H1 (cell line): ENCODE measurements around the gene QSOX1. TPM values are rescaled to one million over a fixed set of nuclear protein-coding genes. Genes with fewer than 3 reads are reported as not detected.

ENCODE experiments used
- CTCF ChIA-PET: fragments of 300-600 bp; sonication (Branson Sonifier 250); formaldehyde crosslinking; loops from one replicate; lab custom pipeline; 2021; ENCODE audit not compliant: partially characterized antibody; lab: Charles Lee
- POLR2A ChIA-PET: fragments of 300-600 bp; sonication (Branson Sonifier 250); formaldehyde crosslinking; loops from one replicate; lab custom pipeline; 2021; ENCODE audit warnings: inconsistent platforms; ENCODE audit not compliant: partially characterized antibody; lab: Charles Lee
- DNase-seq, 2 experiments: peaks; one replicate each; pipeline versions ENCODE4 v3.0.0 to v3.0.0-alpha.2; 2010 to 2022; ENCODE audit warnings: low spot score in 2 of 2, low read depth in 1 of 2, mixed read lengths in 1 of 2
- FAIRE-seq: peaks from 2 replicates; lab custom pipeline; 2011; peaks lifted over from hg19 to GRCh38; lab: Jason Lieb, UNC
- H2AFZ ChIP-seq: 2 replicates; pipeline ENCODE4 v1.8.1; 2012; ENCODE audit warnings: low read length, inconsistent platforms
- H2AK5ac ChIP-seq: 2 replicates; pipeline ENCODE4 v1.6.1; 2013; ENCODE audit warnings: low read depth, low read length
- H2BK120ac ChIP-seq: replicated peaks from 2 replicates; pipeline ENCODE3; 2013; ENCODE audit warnings: low read depth, low read length, inconsistent platforms
- H2BK12ac ChIP-seq: 2 replicates; pipeline ENCODE4 v1.6.1; 2013; ENCODE audit warnings: low read depth, low read length
- H2BK15ac ChIP-seq: 2 replicates; pipeline ENCODE4 v1.6.1; 2013; ENCODE audit warnings: low read length
- H2BK20ac ChIP-seq: 2 replicates; pipeline ENCODE4 v1.6.1; 2013; ENCODE audit warnings: low read length
- H2BK5ac ChIP-seq: 2 replicates; pipeline ENCODE4 v1.6.1; 2013; ENCODE audit warnings: low read depth, low read length
- H3K14ac ChIP-seq: 2 replicates; pipeline ENCODE4 v1.6.1; 2013; ENCODE audit warnings: inconsistent platforms; ENCODE audit not compliant: insufficient read length
- H3K18ac ChIP-seq: 2 replicates; pipeline ENCODE4 v1.6.1; 2013; ENCODE audit warnings: low read length; ENCODE audit errors: extremely low read depth
- H3K23ac ChIP-seq: 2 replicates; pipeline ENCODE4 v1.6.1; 2013; ENCODE audit warnings: inconsistent platforms; ENCODE audit not compliant: insufficient read length
- H3K23me2 ChIP-seq: 2 replicates; pipeline ENCODE4 v1.6.1; 2013; ENCODE audit warnings: low read depth, low read length
- H3K27ac ChIP-seq: 2 replicates; pipeline ENCODE4 v1.6.1; 2011; ENCODE audit warnings: low read depth, low read length, inconsistent platforms
- H3K27me3 ChIP-seq, 4 experiments: replicated peaks in 1 of 4; 1 replicate in 1 of 4; 2 replicates in 3 of 4; pipeline versions ENCODE4 v1.6.1 to v1.8.1; 2011 to 2013; ENCODE audit warnings: low read length in 3 of 4, mild to moderate bottlenecking in 3 of 4, inconsistent platforms in 2 of 4, mixed read lengths in 2 of 4, moderate library complexity in 1 of 4; ENCODE audit not compliant: control insufficient read depth in 3 of 4, insufficient read depth in 3 of 4; ENCODE audit errors: extremely low read depth in 1 of 4
- H3K36me3 ChIP-seq, 4 experiments: 2 replicates each; pipeline versions ENCODE4 v1.6.1 to v1.8.1; 2011 to 2013; ENCODE audit warnings: mild to moderate bottlenecking in 4 of 4, low read length in 3 of 4, moderate library complexity in 2 of 4, control low read depth in 1 of 4, inconsistent platforms in 1 of 4; ENCODE audit not compliant: insufficient read depth in 4 of 4, control insufficient read depth in 2 of 4
- H3K4ac ChIP-seq: replicated peaks from 2 replicates; pipeline ENCODE3; 2013; ENCODE audit warnings: low read length, low read depth, mixed read lengths, inconsistent platforms; ENCODE audit not compliant: insufficient read length
- H3K4me1 ChIP-seq, 4 experiments: replicated peaks in 1 of 4; 1 replicate in 1 of 4; 2 replicates in 3 of 4; pipeline versions ENCODE4 v1.6.1 to v1.8.1; 2011 to 2013; ENCODE audit warnings: low read length in 3 of 4, inconsistent platforms in 2 of 4, mixed read lengths in 1 of 4; ENCODE audit not compliant: insufficient read depth in 4 of 4, control insufficient read depth in 3 of 4
- H3K4me2 ChIP-seq, 2 experiments: 2 replicates each; pipeline versions ENCODE4 v1.6.1 to v1.8.1; 2011 to 2013; ENCODE audit warnings: low read depth in 2 of 2, low read length in 2 of 2, control low read depth in 1 of 2, inconsistent platforms in 1 of 2, mild to moderate bottlenecking in 1 of 2; ENCODE audit not compliant: insufficient read depth in 1 of 2
- H3K4me3 ChIP-seq, 4 experiments: fragments of 200-600, 300-600 bp in 1 of 4; sonication (generic), shearing (Covaris generic), sonication (Bioruptor Twin) in 1 of 4; 2 replicates each; pipeline versions ENCODE4 v1.5.1 to v1.8.1; 2011 to 2016; ENCODE audit warnings: low read length in 4 of 4, low read depth in 3 of 4, control low read depth in 2 of 4, inconsistent platforms in 2 of 4, mild to moderate bottlenecking in 2 of 4, mixed read lengths in 1 of 4, moderate library complexity in 1 of 4; ENCODE audit not compliant: insufficient read depth in 2 of 4; ENCODE audit errors: extremely low read depth in 1 of 4
- H3K56ac ChIP-seq: replicated peaks from 2 replicates; pipeline ENCODE3; 2013; ENCODE audit warnings: low read depth, mild to moderate bottlenecking, mixed read lengths, low read length, inconsistent platforms; ENCODE audit not compliant: insufficient read length
- H3K79me1 ChIP-seq: 2 replicates; pipeline ENCODE4 v1.6.1; 2013; ENCODE audit warnings: low read depth, low read length, control low read depth
- H3K79me2 ChIP-seq, 2 experiments: 2 replicates each; pipeline versions ENCODE4 v1.6.1 to v1.8.1; 2012 to 2013; ENCODE audit warnings: low read length in 2 of 2, mild to moderate bottlenecking in 2 of 2, inconsistent platforms in 1 of 2; ENCODE audit not compliant: insufficient read depth in 2 of 2, control insufficient read depth in 1 of 2
- H3K9ac ChIP-seq, 4 experiments: replicated peaks in 1 of 4; 1 replicate in 1 of 4; 2 replicates in 3 of 4; pipeline versions ENCODE4 v1.6.1 to v1.8.1; 2011 to 2013; ENCODE audit warnings: low read depth in 3 of 4, low read length in 3 of 4, control low read depth in 2 of 4, mild to moderate bottlenecking in 2 of 4, moderate library complexity in 2 of 4, inconsistent platforms in 1 of 4; ENCODE audit errors: extremely low read depth in 1 of 4
- H3K9me3 ChIP-seq, 2 experiments: 2 replicates each; pipeline versions ENCODE4 v1.6.1 to v1.8.1; 2012 to 2013; ENCODE audit warnings: mild to moderate bottlenecking in 2 of 2, moderate library complexity in 2 of 2, control low read depth in 1 of 2, inconsistent platforms in 1 of 2, low read depth in 1 of 2, low read length in 1 of 2, mixed read lengths in 1 of 2; ENCODE audit not compliant: insufficient read depth in 2 of 2
- H4K20me1 ChIP-seq, 2 experiments: replicated peaks in 1 of 2; 2 replicates each; pipeline versions ENCODE3 to v1.8.1; 2011 to 2013; ENCODE audit warnings: inconsistent platforms in 2 of 2, low read length in 2 of 2, mild to moderate bottlenecking in 1 of 2; ENCODE audit not compliant: insufficient read depth in 2 of 2, control insufficient read depth in 1 of 2
- H4K5ac ChIP-seq: 2 replicates; pipeline ENCODE4 v1.6.1; 2013; ENCODE audit warnings: low read length, low read depth, mixed read lengths, inconsistent platforms; ENCODE audit not compliant: insufficient read length
- H4K8ac ChIP-seq: 2 replicates; pipeline ENCODE4 v1.8.0; 2013; ENCODE audit warnings: mild to moderate bottlenecking, moderate library complexity, low read length, inconsistent platforms; ENCODE audit not compliant: insufficient read depth; ENCODE audit errors: extremely low read depth
- H4K91ac ChIP-seq: replicated peaks from 2 replicates; pipeline ENCODE3; 2013; ENCODE audit warnings: low read length, mixed read lengths, inconsistent platforms; ENCODE audit not compliant: insufficient read length
- ASH2L ChIP-seq: fragments of 200-600, 300-600 bp; sonication (generic); IDR thresholded peaks from one replicate; pipeline ENCODE4 v1.7.1; 2017; ENCODE audit warnings: low read length
- BCL11A ChIP-seq, 2 experiments: IDR thresholded peaks; one replicate each; pipeline ENCODE4 v1.6.1; 2011; ENCODE audit warnings: low read depth in 2 of 2, low read length in 2 of 2, mild to moderate bottlenecking in 2 of 2
- CTBP2 ChIP-seq: IDR thresholded peaks from 2 replicates; pipeline ENCODE4 v1.7.0; 2011; ENCODE audit warnings: borderline replicate concordance, mild to moderate bottlenecking, moderate library complexity, mixed read lengths, low read length; ENCODE audit not compliant: insufficient read depth, insufficient read length
- EP300 ChIP-seq, 2 experiments: IDR thresholded peaks; 1 replicate in 1 of 2; 2 replicates in 1 of 2; pipeline ENCODE4 v1.6.1; 2011 to 2012; ENCODE audit warnings: low read depth in 2 of 2, low read length in 2 of 2, mild to moderate bottlenecking in 2 of 2, borderline replicate concordance in 1 of 2, inconsistent platforms in 1 of 2, moderate library complexity in 1 of 2
- EZH2 ChIP-seq: fragments of 200-600 bp; sonication (generic); IDR thresholded peaks from 2 replicates; pipeline ENCODE4 v1.7.1; 2012; ENCODE audit warnings: low read depth, mild to moderate bottlenecking, moderate library complexity, low read length, inconsistent platforms; ENCODE audit not compliant: severe bottlenecking
- SP4 ChIP-seq: IDR thresholded peaks from 2 replicates; pipeline ENCODE4 v1.6.1; 2012; ENCODE audit warnings: low read length, inconsistent platforms
- TCF12 ChIP-seq: IDR thresholded peaks from 2 replicates; pipeline ENCODE4 v1.6.1; 2011; ENCODE audit warnings: low read depth, mild to moderate bottlenecking, low read length
- TEAD4 ChIP-seq: IDR thresholded peaks from 2 replicates; pipeline ENCODE4 v1.6.1; 2012; ENCODE audit warnings: low read depth, low read length, inconsistent platforms, mixed read lengths
- ZNF274 ChIP-seq: IDR thresholded peaks from 2 replicates; pipeline ENCODE4 v1.7.0; 2012; ENCODE audit warnings: low read length, borderline replicate concordance; ENCODE audit errors: extremely low read depth
- WGBS, 2 experiments: shearing (Covaris generic) in 1 of 2; methylation state at CpG; one replicate each; pipeline versions ENCODE4 v1.1.6 to v1.1.7; 2013 to 2015; ENCODE audit warnings: low lambda C conversion rate in 2 of 2, mixed read lengths in 2 of 2, inconsistent platforms in 1 of 2, low coverage in 1 of 2, missing lambda C conversion rate in 1 of 2; ENCODE audit not compliant: insufficient replicate concordance in 2 of 2, insufficient coverage in 1 of 2, insufficient read length in 1 of 2; ENCODE audit errors: extremely low coverage in 1 of 2, missing lambda C conversion rate in 1 of 2; 5-methylcytosine and 5-hydroxymethylcytosine counted together
- polyA plus RNA-seq, 7 experiments: library from polyadenylated mRNA; depleted of rRNA in 3 of 7; stranded (reverse) in 5 of 7; unstranded in 2 of 7; fragments of >200 nt in 5 of 7; fragments of 200-250 nt in 2 of 7; gene quantifications; 1 replicate in 5 of 7; 2 replicates in 1 of 7; 4 replicates in 1 of 7; pipeline versions ENCODE4 v1.2.1 to v1.2.3, GENCODE V29; 2011 to 2013; ENCODE audit warnings: missing spikeins in 2 of 7, mixed read lengths in 2 of 7
- total RNA-seq: library from RNA; stranded (reverse); fragmentation: NEBNext Ultra II Directional; extraction: Animal tissue kit (Norgen Biotek cat#: 25700); gene quantifications from 2 replicates; pipeline ENCODE4 v1.2.1, GENCODE V29; 2021

The QSOX1 gene
- total and polyA plus RNA-seq, 2 of the 8 experiments (the other 6 are each of a cell fraction or from before 2014, with no cell fraction given) = 97.7 to 123 TPM

GRCh38 chr1:180153032-180153431, 1.6 kb upstream of the QSOX1 start:
- Histone ChIP-seq H3K14ac (no peak overlapping the region), H4K5ac (no peak overlapping the region), H3K4me3 (no peak overlapping the region), H3K4ac (no peak overlapping the region), H3K18ac (no peak overlapping the region), H4K8ac (no peak overlapping the region), H3K4me1 (peaks cover 1 to 6% (median 3%) of the 10 kb centered on the region in 4 experiments; a peak in 6 of 7 replicates), H3K27me3 (peaks cover 0 to 15% (median 8%) of the 10 kb centered on the region in 4 experiments; a peak in 6 of 7 replicates), H3K9me3 (no peaks in the 10 kb centered on the region), H3K56ac (no peak overlapping the region), H2AK5ac (no peak overlapping the region), H3K27ac (no peak overlapping the region), H2BK5ac (no peak overlapping the region), H2BK12ac (no peak overlapping the region), H3K79me1 (peaks cover 1% of the 10 kb centered on the region; the same call in 1 of the 2 replicates), H2BK15ac (no peak overlapping the region), H3K4me2 (no peak overlapping the region; a peak in 1 of 4 replicates), H2AFZ (no peak overlapping the region), H3K23me2 (peaks cover 8% of the 10 kb centered on the region), H3K36me3 (no peaks in the 10 kb centered on the region), H2BK20ac (no peak overlapping the region), H4K91ac (no peak overlapping the region), H2BK120ac (no peak overlapping the region), H3K79me2 (peaks cover 5 to 23% of the 10 kb centered on the region in 2 experiments; a peak in 3 of 4 replicates), H3K23ac (no peak overlapping the region), H4K20me1 (peaks cover 3 to 6% of the 10 kb centered on the region in 2 experiments), H3K9ac (no peak overlapping the region)
- DNase-seq (no peak), FAIRE-seq (no peak)
- POLR2A ChIA-PET = interaction anchor here (1.0 to 4.2 kb wide), 3 partner anchors 14 to 70 kb away, joined by 3 to 36 read pairs (median 3); no protein-coding TSS in a partner anchor
- CTCF ChIA-PET = interaction anchor here (0.6 to 8.1 kb wide), 3 partner anchors 14 to 218 kb away, joined by 3 to 108 read pairs (median 18); no protein-coding TSS in a partner anchor
- WGBS, 2 experiments = 92% methylated on average over 5 of the region's 5 CpGs; no CpG with 5 or more reads in 1 of the 2 experiments
- TF ChIP-seq SP4 = no peak
- TF ChIP-seq CTBP2 = no peak
- no peak for TF ChIP-seq EP300 (IDR thresholded peaks at IDR 0.05; ENCODE audit: borderline replicate concordance in 1 of 2, low read depth in 2 of 2, low read length in 2 of 2)
- no peak for TF ChIP-seq EZH2
- TF ChIP-seq ZNF274 = no peak
- TF ChIP-seq ASH2L = no peak
- no peak for TF ChIP-seq TCF12
- no peak for TF ChIP-seq BCL11A (IDR thresholded peaks at IDR 0.05; ENCODE audit: low read depth in 2 of 2, low read length in 2 of 2)
- no peak for TF ChIP-seq TEAD4
